Activated effector memory CD4-positive, alpha-beta T cell treated with Interleukin-2 at 50 U/mL for 16 hours (primary cell): ENCODE results near the gene DEFB121.
"Not testable (repeated sequence)": the region's sequence is repeated elsewhere in the genome, so short reads cannot be mapped to it uniquely, and the experiment has no call there.

Source experiments
- DNase-seq: peaks from one replicate; pipeline ENCODE4 v3.0.0-alpha.2; 2020

The DEFB121 gene

GRCh38 chr20:31406115-31406514 lies at the start of gene DEFB121:
Gene DEFB121, minus strand, starts transcription at chr20:31406215. Its CDS starts 63 bp downstream, at chr20:31406152.
- no peak for DNase-seq

- no peak for DNase-seq
These were observed 48.3 kb upstream of the DEFB121 start for GRCh38 chr20:31454361-31454760.

- no peak for DNase-seq
These were observed 46.6 kb upstream of the DEFB121 start for GRCh38 chr20:31452575-31452974.

GRCh38 chr20:31449511-31450414 lies 43.7 kb upstream of the DEFB121 start:
- DNase-seq: no peak

- no peak for DNase-seq
These were observed 40.2 kb upstream of the DEFB121 start for GRCh38 chr20:31446084-31446819.

- no peak for DNase-seq
These were observed 34.1 kb upstream of the DEFB121 start, which contains the start of gene DEFB123 for GRCh38 chr20:31440012-31440659. Gene DEFB123, plus strand, starts transcription at chr20:31440632. Its CDS starts 67 bp downstream, at chr20:31440699.

- DNase-seq: no peak
These were observed 24.6 kb upstream of the DEFB121 start for GRCh38 chr20:31430568-31431115.

GRCh38 chr20:31427576-31427975 lies 21.6 kb upstream of the DEFB121 start:
- DNase-seq: not testable (repeated sequence)

GRCh38 chr20:31426891-31427551 lies 21.0 kb upstream of the DEFB121 start:
- DNase-seq: not testable (repeated sequence)

- no peak for DNase-seq
These were observed 19.8 kb upstream of the DEFB121 start for GRCh38 chr20:31425797-31426196.

GRCh38 chr20:31418307-31418706 lies 12.3 kb upstream of the DEFB121 start:
- no peak for DNase-seq

GRCh38 chr20:31415653-31416052 lies 9.6 kb upstream of the DEFB121 start:
- no peak for DNase-seq

GRCh38 chr20:31414381-31414780 lies 8.4 kb upstream of the DEFB121 start:
- DNase-seq: no peak

GRCh38 chr20:31410011-31410410 lies 4.0 kb upstream of the DEFB121 start:
- no peak for DNase-seq

GRCh38 chr20:31403886-31404285 lies 2.1 kb downstream of the DEFB121 start:
- no peak for DNase-seq

- no peak for DNase-seq
These were observed 11.1 kb downstream of the DEFB121 start for GRCh38 chr20:31394900-31395299.

- DNase-seq: no peak
These were observed 13.2 kb downstream of the DEFB121 start for GRCh38 chr20:31392836-31393235.

- DNase-seq: no peak
These were observed 15.5 kb downstream of the DEFB121 start, which contains the start of gene DEFB119 for GRCh38 chr20:31390490-31390889. Gene DEFB119, minus strand, starts transcription at chr20:31390590. Its CDS starts 107 bp downstream, at chr20:31390483.

- no peak for DNase-seq
These were observed 31.7 kb downstream of the DEFB121 start for GRCh38 chr20:31374346-31374745.

- no peak for DNase-seq
These were observed 37.7 kb downstream of the DEFB121 start, which contains the start of gene DEFB118 for GRCh38 chr20:31368301-31368700. Gene DEFB118, plus strand, starts transcription at chr20:31368601. Its CDS starts 50 bp downstream, at chr20:31368651.

- DNase-seq: not testable (repeated sequence)
These were observed 41.7 kb downstream of the DEFB121 start for GRCh38 chr20:31364272-31364671.

GRCh38 chr20:31363295-31363694 lies 42.7 kb downstream of the DEFB121 start:
- no peak for DNase-seq
